ENCODE measurements around the gene SHB.

The SHB gene

DNA sequence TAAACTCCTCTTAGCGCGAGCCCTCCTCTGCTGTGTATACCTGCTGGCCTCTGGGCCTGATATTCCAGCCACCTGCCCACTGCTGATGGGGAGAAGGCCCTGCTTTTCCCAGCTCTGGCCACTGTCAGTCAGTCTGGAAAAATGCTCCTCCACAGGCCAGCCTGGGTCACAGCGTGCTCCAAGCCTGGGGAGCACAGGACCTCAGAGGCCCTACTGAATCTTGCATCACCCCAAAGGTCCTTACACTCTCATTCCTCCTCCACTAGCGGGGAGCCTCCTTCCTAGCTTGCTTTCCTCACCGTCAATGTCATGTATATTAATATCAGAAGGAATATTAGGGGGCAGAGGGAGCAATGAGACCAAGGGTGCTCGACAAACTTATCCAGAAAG, 73.7 kb downstream of the SHB start:
- in situ Hi-C loops (cut with MboI; ENCODE audit: low sequenced_read_pairs), result loop anchor here (10.0 kb wide), 1 partner anchor 71 kb away; no protein-coding TSS in a partner anchor

DNA sequence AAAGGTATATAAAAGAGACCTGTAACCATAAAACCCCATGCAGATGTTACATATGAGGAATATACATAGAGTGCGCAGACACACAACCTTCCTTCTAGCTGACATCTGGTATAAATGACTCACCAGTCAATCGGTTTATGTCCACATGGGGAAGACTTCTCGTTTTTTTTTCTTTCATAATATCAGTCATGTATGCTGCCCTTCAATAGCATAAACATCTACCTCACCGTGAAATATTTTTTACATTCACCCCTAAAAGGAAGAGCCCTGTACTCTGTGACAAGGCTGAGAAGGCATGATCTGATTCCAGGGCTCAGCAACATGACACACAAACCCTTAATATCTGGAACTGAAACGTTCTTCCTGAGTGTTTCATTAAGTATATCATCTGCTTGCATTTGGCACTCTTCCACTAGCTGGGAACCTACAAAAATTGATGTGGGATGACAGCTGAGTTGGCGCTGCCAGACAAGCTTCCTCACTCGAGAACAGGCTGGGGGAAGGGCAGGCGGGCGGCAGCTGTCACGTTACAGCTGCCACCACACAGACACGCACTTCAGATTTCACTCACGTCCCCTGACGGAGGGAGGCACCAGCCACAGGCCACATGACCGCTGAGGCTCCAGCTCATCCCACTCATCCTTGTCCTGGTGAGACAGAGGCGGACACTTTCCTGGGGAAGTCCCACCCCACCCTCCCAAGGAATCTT, 74.2 kb downstream of the SHB start:
- in situ Hi-C loops (cut with MboI; ENCODE audit: low sequenced_read_pairs), result loop anchor here (10.0 kb wide), 1 partner anchor 70 kb away; no protein-coding TSS in a partner anchor

DNA sequence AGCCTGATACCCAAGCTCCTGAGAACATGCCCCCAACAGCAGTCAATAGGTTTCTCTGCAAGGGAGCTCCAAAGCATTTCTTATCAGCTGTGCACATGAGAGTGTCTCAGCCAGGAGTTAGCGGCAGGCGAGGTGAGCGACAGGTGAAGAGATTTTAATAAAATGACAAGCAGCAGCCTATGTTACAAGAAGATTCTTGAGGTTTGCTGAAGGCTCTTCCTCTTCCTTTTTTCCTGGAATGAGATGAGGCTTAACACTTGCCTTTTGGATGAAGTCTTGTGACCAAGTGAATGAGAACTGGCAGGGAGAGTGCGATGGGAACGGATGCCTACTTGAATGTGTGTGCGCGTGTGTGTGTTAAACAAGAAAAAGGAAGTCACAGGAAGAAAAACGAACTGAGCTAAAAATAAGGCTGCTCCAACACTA, 76.1 kb downstream of the SHB start:
- in situ Hi-C loops (cut with MboI; ENCODE audit: low sequenced_read_pairs), result loop anchor here (10.0 kb wide), 1 partner anchor 68 kb away; no protein-coding TSS in a partner anchor

DNA sequence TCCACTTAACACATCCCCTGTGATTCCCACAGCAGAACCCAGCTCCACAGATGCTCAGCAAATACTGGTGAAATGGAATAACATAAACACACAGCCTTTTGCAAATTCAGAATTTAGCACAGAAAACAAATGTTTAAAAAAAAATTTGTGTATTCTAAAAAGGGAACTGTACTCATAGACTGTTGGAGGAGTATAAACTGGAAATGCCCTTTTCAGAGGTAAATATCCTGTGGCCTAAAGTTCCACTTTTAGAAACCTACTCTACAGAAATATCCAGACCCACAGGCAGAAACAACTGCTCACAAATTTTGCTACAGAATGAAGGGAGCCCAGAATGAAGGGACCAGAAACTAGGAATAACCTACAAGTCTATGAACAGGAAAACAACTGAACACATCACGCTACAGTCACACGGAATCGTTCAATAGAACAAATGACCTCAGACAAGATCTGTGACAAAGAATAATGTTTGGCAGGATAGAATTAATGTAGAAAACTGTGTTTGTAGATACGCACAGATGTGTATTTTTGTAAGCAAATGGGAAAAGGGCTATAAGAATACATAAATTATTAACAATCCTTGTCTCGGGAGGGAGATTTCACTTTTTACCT, 78.5 kb downstream of the SHB start:
- in situ Hi-C loops (cut with MboI; ENCODE audit: low sequenced_read_pairs), result loop anchor here (10.0 kb wide), 1 partner anchor 66 kb away; no protein-coding TSS in a partner anchor

DNA sequence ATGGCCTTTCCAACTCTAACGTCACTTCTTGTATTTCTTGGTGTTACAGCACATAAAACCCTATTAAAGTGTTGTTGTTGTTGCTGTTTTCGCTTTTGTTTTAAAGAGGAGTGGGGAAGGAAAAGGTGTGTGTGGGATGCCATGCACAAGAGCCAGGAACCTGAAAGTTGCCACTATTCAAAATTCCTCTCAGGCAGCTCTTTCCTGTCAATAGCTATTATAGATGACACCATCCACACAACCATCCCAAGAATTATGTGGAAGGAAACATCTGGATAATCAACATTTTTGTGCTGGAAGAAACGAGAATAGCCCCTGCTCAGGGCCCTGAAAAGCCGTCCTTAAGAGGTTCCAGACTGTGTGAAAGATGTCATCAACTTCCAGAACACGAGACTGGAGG, 79.3 kb downstream of the SHB start:
- in situ Hi-C loops (cut with MboI; ENCODE audit: low sequenced_read_pairs), result loop anchor here (10.0 kb wide), 1 partner anchor 65 kb away; no protein-coding TSS in a partner anchor

DNA sequence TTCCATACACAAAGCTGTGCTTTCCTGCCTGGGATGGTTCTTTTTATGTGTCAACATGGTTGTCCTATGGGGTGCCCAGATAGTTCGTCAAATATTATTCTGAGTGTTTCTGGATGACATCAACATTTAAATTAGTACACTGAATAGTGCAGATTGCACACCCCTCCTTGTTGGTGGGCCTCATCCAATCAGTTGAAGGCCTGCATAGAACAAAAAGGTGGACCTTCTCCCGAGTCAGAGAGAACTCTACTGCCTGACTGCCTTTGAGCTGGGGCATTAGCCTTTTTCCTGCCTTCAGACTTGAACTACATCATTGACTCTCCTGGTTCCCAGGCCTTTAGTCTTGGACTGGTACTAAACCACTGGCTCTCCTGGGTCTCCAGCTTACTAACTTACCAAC, 80.4 kb downstream of the SHB start:
- in situ Hi-C loops (cut with MboI; ENCODE audit: low sequenced_read_pairs), result no loop called here

DNA sequence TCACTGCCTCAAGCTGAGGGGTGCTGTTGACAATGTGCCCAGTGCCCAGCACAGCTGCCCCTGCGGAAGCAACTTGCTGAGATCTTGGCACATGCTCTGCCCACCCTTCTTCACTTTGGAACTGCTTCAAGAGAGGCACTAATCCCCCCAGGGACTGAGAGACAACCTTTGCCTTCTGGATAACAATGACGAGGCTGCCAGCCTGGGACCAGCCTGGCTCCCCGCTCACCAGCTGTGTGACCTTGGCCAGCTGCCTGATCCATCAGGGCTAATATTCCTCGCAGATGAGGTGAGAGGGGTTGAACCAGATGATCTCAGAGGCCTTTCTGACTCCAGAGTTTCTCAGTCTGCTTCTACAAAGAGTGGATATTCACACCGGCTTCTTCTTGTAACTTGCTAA, 81.0 kb downstream of the SHB start:
- in situ Hi-C loops (cut with MboI; ENCODE audit: low sequenced_read_pairs), result no loop called here

DNA sequence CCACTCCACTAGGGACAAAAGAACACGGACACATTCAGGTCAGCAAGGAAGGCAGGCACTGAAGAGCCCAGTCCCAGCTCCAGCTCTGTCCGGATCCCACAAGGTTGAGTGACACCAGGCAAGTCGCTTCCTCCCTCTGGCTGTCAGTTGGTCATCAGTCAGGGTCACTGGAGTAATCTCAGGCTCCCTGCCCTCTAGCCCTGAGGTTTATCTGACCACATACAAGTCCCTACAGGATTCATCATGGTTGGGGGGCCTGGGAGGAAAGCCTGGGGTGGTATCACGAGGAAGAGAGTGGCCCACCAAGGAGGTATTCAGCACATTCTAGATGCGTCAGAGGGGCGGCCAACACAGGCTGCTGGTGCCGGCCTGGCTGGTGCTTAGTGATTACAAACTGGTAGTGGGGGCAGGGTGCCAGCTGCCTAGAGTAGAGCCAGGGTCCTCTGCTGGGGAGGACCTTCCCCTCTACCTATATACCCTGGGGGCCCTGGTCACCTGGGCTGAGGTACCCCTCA, 81.5 kb downstream of the SHB start:
- in situ Hi-C loops (cut with MboI; ENCODE audit: low sequenced_read_pairs), result no loop called here

DNA sequence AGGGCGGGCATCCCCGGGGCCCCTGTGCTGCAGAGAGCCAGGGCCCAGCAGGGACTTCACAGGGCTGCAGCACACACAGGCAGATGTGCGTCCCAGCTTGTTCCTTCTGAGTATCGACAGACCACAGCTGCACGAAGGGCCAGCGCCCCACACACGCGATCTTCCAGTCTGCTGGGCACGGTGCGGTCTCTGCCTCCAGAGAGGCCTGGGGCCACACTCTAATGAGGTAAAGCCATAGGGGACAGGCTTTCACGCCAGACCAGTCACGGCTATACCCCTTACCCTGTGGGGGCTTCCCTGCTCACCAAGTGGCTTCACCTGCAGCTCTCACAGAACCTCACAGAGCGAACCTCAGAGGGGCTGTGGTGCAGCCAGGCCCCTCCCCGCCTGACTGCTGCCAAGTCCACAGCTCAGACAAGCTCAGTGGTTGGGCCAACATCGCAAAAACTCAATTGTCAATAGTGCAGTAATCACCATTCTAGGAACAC, 82.2 kb downstream of the SHB start:
- in situ Hi-C loops (cut with MboI; ENCODE audit: low sequenced_read_pairs), result no loop called here

DNA sequence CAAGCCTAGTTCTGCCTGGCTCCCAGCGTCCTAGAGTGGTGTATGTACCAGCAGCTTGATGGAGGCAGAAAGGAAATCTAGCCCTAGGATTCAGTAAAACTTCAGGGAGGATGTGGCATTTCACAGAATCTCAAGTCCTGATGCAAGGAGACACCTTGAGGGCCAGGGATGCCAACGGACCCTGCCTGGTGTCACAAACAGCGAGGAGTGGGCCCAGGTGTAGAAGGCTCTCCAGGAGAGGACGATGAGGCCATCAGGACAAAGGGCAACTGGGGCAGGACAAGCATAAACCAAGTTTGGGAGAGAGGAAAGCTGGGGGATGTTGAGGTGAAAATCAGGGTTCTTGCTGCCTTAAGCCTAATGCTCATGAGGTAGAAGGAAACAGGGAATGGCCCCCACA, 83.0 kb downstream of the SHB start:
- in situ Hi-C loops (cut with MboI; ENCODE audit: low sequenced_read_pairs), result no loop called here

DNA sequence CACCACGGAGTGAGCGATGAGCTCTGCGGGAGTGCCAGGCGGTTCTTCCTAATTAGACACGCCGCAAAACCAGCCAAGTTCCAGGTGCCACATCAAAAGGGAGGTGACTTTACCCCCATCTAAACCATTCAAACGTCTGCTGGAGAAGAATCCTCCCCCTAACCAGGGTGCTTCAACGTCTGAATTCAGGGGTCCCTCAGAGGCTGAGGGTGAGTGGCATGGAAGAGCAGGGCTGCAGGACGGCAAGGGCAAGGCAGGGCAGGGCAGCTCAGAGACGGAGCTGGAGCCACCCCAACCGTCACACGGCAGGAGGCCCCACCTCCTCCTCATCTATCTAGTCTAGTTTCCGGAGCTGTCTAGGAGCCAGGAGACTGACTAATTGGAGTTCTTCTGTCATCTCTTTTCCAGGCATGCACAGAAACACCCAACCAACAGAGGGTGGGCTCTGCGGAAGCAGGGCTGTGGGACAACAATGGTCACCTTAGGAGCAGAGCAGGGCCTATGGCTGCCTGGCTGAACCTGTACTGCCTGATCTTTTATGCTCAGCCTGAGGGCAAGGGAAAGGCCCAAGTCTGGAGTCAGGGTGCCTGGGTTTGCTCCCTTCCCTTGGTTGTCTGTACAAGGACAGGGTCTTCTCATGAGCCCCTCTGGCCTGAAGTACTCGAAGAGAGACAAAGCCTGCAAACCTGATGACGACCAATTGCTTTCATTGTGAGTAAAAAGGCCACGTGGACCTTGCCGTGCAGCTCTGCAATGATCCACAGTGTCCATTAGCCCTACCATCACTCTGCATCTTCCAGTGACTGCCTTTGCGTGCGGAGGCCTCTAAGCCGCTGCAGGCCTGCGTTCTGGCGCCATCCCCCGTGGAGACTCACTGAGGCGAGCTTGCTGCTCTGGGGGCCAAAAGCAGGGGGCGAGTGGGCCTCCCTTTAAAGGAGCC, 84.1 kb downstream of the SHB start:
- in situ Hi-C loops (cut with MboI; ENCODE audit: low sequenced_read_pairs), result no loop called here

DNA sequence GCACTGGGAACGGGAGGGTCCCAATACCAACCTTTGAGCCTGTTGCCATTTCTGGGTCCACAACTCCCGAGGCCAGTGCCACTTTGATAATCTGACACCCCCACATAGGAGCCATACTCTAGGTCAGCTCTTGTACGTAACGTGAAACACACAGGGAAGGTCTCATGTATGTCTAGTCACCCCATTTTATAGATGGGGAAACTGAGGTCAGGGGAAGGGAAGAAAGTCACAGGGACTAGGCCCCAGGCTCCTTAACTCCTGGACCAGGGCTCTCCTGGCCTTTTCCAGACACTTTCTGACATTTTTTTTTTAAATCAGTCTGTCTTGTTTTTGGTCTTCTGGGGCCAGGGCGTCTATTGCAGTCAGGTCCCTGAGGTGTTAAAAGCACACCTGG, 84.8 kb downstream of the SHB start:
- in situ Hi-C loops (cut with MboI; ENCODE audit: low sequenced_read_pairs), result no loop called here

DNA sequence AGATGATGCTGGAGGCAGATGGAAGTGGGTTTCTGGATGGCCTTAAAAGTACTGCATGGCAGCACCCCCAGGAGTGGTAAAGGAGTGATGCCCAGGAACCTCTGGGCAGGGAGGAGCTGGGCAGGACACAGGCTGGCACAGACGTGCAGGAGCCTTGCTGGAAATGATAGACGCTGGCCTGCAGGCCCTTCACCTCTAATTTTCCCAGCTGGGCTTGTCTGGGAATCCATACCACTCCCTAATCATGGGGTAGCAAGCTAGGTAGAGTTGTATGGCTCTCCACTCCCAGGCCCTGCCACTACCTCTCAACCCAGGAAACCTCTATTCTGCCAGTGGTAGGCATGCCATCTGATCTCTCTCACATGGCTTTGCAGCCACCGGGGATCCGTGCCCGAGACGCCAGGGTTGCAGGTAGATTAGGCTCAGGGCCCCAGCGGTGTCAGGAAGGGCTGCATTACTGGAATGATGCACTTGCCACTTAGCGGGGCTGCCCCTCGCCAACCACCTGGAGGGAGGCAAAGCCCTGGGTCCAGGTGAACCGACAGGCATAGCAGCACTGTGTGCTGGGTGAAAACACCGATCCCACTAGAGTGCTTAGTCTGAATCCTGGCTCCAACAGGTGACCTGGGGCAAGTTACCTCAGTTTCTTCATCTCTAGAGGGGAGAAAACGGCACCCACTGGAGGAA, 85.5 kb downstream of the SHB start:
- in situ Hi-C loops (cut with MboI; ENCODE audit: low sequenced_read_pairs), result no loop called here

DNA sequence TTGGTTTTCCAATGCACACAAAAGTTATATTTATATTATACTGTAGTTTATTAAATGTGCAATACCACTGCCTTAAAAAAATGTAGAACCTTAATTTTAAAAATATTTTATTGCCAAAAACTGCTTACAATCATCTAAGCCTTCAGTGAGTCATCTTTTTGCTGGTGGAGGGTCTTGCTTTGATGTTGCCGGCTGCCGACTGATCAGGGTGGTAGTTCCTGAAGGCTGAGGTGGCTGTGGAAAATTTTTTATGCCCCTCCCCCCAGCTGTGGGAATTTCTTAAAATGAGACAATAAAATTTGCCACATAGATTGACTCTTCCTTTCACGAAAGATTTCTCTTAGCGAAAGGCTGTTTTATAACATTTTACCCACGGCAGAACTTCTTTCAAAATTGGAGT, 89.2 kb downstream of the SHB start:
- in situ Hi-C loops (cut with MboI; ENCODE audit: low sequenced_read_pairs), result no loop called here

DNA sequence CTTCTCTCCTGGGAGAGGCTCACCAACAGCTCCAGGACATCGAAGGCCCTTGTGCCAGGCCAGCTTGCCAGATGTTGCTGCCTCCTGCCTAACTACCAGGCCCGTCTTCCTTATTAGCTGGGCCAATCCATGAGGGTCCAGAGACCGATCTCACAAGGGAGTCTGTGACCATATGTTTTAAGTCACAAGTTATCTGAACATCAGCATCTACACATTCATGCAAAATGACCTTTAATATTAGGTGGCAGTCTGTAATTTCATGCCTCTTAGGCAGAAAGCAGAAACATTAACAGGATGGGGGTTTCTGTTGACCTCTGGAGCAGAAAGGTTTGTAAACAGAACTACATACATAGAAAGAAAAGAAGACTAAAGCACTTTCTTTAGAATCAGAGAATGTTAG, 90.0 kb downstream of the SHB start:
- in situ Hi-C loops (cut with MboI; ENCODE audit: low sequenced_read_pairs), result no loop called here

DNA sequence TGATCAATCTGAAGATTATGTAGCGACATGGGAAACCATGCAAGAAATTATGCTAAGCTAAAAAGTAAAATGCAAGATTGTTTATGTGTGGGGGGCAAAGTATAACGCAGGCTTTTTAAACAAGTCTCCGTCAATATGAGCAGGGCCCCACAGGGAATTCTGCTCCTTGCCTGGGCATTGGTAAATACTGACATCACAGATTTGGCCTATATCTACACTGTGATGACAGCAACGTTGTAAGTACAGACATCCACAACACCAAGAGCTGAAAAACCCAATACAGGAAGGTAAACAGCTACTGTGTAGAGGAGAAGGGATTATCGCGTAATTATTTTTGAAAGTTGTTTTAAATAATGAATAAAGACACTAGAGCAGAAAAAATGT, 90.6 kb downstream of the SHB start:
- in situ Hi-C loops (cut with MboI; ENCODE audit: low sequenced_read_pairs), result no loop called here

DNA sequence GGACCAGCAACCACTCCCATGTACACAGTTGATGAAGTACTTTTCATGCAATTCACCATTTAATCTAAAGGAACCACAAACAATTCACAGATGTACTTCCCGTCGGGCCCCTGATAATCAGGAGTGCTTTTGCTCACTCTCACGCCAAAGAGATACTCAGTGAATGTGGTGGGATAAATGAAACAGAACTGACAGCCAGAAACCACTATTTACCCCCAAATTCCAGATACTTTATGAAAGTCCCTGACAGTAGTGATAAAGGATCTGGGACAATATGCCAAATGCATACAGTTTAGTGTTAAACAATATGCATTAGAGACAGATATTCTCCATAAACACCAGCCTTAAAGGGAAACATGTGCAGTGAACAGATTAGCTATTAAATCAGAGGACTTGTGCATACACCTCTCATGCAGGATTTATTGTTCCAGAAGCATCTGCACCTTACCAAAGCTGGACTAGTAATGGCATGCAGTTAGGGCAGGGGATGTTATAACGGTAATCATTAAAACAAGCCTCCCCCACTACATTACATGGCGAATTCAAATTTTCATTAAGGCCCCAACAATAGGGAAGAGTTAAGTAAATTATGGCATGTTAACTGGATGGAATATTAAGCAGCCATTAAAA, 91.1 kb downstream of the SHB start:
- in situ Hi-C loops (cut with MboI; ENCODE audit: low sequenced_read_pairs), result no loop called here

DNA sequence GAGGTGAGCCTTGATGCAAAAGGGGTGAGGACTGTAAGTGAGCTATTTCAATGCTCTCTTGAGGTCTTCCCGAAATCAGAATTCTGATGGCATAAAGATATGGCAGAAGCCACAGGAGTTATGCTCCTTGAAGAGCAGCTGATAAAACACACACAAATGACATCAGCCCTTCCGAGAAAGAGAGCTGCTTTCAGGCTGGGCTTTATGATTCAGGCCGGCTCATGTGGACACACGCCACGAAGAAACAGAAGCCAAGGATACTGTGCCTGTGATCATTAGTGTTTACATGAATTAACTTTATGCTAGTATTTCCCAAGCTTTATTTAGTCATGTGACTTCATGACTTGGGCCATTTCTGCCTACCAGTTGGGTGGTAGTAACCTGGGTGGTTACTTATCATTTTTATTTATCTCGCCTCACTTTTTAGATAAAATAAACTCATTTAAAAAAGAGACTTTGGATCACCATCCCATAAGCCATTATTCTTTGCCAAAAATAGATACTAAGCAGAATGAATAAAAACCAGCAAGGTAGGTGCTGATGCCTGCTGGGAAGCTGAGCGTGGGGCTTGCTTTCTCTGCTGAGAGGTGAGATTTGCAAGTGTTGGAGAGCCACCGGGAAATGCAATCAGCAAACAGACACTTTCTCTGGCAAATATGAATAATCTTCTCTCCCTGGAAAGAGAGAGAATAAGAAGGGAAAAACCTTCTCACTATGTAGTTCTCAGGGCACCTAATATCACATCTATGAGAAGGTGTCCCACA, 92.1 kb downstream of the SHB start:
- in situ Hi-C loops (cut with MboI; ENCODE audit: low sequenced_read_pairs), result no loop called here

DNA sequence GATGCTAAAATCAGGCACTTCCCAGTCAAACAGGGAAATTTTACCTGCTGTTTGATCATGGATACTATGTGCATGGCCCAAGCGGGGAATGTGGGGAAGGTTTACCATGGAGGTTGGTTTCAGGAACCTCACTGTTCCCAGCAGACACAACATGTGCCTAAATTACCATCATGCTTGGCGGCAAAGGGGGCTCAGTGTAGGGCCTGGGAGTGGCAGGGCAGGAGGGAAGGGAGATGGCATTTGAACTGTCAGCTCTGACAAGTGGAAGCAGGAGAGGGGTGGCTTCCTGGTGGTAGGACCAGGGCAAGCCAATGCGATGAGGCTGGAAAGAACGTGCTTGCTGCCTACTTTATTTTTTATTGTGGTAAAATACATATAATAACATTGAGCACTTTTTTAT, 93.4 kb downstream of the SHB start:
- in situ Hi-C loops (cut with MboI; ENCODE audit: low sequenced_read_pairs), result no loop called here

Measured in HL-60/S4 (cell line).